ENCODE data around the gene HSPG2. TPM values are rescaled to one million over a fixed set of nuclear protein-coding genes. Genes with fewer than 3 reads are reported as not detected.

The HSPG2 gene
- total RNA-seq, 1 donor from 2014 or later, result 257 TPM

DNA sequence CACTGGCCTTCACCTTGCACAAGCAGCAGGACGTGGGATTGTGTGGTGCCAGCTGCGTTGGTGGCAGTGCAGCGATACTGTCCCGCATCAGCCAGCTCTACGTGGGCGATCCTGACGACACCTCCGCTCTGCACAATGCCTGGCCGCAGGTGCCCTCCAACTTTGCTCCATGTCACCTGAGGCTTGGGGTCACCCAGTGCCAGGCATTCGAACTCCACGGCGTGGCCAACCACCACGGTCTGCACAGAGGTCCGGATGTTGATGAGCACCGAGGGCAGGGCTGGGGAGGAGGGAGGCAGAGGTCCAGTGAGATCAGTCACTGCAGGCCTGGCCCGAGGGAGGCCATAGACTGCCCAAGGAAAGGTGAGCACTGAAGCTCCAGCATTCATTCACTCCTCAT lies 102.4 kb downstream of the HSPG2 start:
- no peak for DNase-seq

GRCh38 chr1:21834094-21834493 lies 103.0 kb downstream of the HSPG2 start:
- Histone ChIP-seq H3K27me3 (ENCODE audit: low read depth) (no peaks in the 10 kb centered on the region), H3K36me3 (peaks cover 100% of the 10 kb centered on the region), H3K9me3 (replicated peaks) (no peaks in the 10 kb centered on the region), H3K27ac (replicated peaks) (no peak overlapping the region), H3K4me3 (no peak overlapping the region), H3K4me1 (no peaks in the 10 kb centered on the region)
- no peak for DNase-seq
- no peak for TF ChIP-seq CTCF (IDR thresholded peaks at IDR 0.05; ENCODE audit: borderline replicate concordance)
- intact Hi-C loops (cut with micrococcal nuclease), result no loop called here

More for the DNA sequence above, 102.4 kb downstream of the HSPG2 start:
- no peak for TF ChIP-seq CTCF (IDR thresholded peaks at IDR 0.05; ENCODE audit: borderline replicate concordance)
- Histone ChIP-seq H3K27ac (replicated peaks) (no peak overlapping the region), H3K36me3 (peaks cover 100% of the 10 kb centered on the region), H3K4me1 (no peaks in the 10 kb centered on the region), H3K4me3 (no peak overlapping the region), H3K27me3 (ENCODE audit: low read depth) (no peaks in the 10 kb centered on the region), H3K9me3 (replicated peaks) (no peaks in the 10 kb centered on the region)
- intact Hi-C loops (cut with micrococcal nuclease), result no loop called here

DNA sequence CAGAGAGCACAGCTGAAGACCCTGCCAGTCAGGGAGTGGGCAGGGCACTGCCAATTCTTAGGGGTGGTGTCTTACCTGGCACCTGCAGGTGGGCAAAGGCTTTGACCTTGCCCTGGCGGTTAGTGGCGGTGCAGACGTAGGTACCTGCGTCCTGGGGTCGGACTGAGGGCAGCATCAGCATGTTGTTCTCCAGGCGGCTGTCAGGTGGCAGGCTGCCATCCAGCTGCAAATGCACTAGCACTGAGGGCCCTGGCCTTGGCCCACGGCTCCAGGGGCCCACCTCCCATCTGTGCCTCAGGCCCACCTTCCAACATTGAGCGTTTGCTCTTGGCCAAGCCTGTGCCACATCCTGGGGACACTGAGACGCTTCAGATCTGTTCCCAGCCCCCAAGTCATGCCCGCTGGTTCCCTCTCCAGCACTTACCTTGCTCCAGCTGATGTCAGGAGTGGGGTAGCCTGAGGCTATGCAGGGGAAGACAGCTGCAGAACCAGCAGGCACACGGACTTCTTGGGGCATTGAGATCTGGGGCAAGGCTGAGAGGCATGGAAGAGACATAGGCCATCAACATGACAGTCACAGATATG lies 103.6 kb downstream of the HSPG2 start:
- Histone ChIP-seq H3K27me3 (ENCODE audit: low read depth) (no peaks in the 10 kb centered on the region), H3K9me3 (replicated peaks) (no peaks in the 10 kb centered on the region), H3K4me1 (no peaks in the 10 kb centered on the region), H3K27ac (replicated peaks) (no peak overlapping the region), H3K4me3 (no peak overlapping the region), H3K36me3 (peaks cover 100% of the 10 kb centered on the region)
- DNase-seq, result no peak
- no peak for TF ChIP-seq CTCF (IDR thresholded peaks at IDR 0.05; ENCODE audit: borderline replicate concordance)
- intact Hi-C loops (cut with micrococcal nuclease), result no loop called here

DNA sequence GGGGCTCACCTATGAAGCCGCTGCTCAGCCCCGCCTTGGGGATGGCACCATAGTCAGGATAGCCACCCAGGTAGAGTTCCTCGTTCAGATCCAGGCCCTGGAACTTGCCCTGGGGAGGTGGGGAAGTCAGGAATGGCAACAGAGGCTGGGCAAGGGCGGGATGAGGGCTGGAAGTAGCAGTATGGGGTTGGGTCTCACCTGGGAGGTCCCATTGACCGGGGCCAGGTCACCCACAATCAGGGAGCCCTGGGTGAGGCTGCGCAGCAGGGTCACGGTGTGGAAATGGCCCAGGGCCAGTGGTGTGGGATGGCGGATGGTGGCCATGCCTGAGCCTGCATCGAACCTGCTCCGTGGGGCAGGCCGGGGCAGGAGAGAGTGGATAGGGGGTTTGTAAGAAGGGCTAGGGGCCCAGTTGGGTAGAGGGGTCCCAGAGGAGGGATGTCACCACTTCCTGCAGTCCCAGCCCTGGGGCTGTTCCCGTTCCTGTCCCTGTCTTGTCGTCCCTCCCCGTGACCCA lies 105.6 kb downstream of the HSPG2 start:
- no peaks in the 10 kb centered on the region for H3K9me3 ChIP-seq (replicated peaks)
- H3K4me1 ChIP-seq, result no peaks in the 10 kb centered on the region
- no peak for TF ChIP-seq CTCF (IDR thresholded peaks at IDR 0.05; ENCODE audit: borderline replicate concordance)
- H3K27ac ChIP-seq (replicated peaks), result no peak overlapping the region
- peaks cover 100% of the 10 kb centered on the region for H3K36me3 ChIP-seq
- no peak overlapping the region for H3K4me3 ChIP-seq
- intact Hi-C loops (cut with micrococcal nuclease), result no loop called here
- H3K27me3 ChIP-seq (ENCODE audit: low read depth), result no peaks in the 10 kb centered on the region
- no peak for DNase-seq

- Histone ChIP-seq H3K27me3 (ENCODE audit: low read depth) (no peaks in the 10 kb centered on the region), H3K27ac (replicated peaks) (no peak overlapping the region), H3K9me3 (replicated peaks) (no peaks in the 10 kb centered on the region), H3K4me1 (no peaks in the 10 kb centered on the region), H3K4me3 (no peak overlapping the region), H3K36me3 (peaks cover 100% of the 10 kb centered on the region)
- intact Hi-C loops (cut with micrococcal nuclease), result no loop called here
- no peak for DNase-seq
- TF ChIP-seq CTCF (IDR thresholded peaks at IDR 0.05; ENCODE audit: borderline replicate concordance), result no peak
Observed at GRCh38 chr1:21830792-21831453, 106.2 kb downstream of the HSPG2 start.

Measured in left ventricle myocardium inferior (tissue), 1 donor.